ENCODE data around the gene PHACTR3.

PHACTR3 gene

DNA sequence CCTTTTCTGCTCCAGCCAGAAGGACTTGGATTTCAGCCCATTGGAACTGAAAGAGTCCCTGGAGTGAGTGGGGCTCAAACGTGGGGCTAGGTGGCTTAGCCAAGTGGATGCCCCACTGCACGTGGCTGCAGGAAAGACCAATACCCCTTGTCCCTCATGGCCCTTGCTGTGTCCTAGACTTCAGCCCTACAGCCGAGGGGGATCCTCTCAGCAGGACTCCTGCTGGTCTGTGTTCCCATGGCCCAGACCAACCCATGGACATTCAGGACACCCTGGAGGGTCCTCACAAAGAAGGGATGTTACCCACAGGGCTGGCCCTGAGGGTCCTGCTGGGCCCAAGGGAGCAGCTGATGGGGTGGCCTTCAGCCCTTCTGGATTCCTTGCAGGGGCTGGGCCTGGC lies 30.0 kb upstream of the PHACTR3 start:
- DNase-seq: no peak

DNA sequence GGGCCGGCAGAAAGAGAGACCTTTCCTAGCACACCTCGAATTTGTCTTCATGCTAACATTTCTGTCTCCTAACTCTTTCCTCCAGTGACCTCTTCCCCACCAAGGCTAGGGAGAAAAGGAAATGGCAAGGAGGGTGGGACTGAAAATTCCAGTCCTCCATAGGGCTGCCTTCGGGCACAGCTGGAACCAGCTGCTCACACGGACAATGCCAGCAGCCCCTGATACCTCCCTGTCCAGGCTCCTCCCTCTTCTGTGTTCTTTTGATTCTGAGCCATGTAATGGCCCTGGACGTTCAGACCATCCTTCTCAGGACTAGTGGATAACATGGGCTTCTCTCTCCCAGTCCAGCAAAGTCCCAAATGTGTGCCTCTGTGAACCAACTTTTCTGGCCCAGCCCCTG lies 29.1 kb upstream of the PHACTR3 start:
- DNase-seq: no peak

DNA sequence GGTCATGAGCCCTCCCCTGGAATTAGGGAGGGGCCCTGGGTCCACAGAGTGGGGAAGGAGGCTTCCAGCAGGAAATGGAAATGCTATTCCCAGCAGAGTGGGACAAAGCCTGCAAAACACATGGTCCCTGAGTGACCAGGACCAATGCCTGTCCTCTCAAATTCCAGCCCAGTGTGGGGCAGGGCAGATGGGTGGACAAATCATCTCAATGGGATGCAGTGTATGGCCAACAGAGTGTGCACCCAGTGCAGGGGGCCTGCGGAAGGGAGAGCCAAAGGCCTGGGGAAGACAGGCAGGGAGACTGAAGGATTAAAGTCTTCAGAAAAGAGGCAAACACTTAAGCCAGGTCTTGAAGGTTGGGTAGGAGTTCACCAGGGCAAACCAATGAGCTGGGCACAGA lies 28.7 kb upstream of the PHACTR3 start:
- no peak for DNase-seq

DNA sequence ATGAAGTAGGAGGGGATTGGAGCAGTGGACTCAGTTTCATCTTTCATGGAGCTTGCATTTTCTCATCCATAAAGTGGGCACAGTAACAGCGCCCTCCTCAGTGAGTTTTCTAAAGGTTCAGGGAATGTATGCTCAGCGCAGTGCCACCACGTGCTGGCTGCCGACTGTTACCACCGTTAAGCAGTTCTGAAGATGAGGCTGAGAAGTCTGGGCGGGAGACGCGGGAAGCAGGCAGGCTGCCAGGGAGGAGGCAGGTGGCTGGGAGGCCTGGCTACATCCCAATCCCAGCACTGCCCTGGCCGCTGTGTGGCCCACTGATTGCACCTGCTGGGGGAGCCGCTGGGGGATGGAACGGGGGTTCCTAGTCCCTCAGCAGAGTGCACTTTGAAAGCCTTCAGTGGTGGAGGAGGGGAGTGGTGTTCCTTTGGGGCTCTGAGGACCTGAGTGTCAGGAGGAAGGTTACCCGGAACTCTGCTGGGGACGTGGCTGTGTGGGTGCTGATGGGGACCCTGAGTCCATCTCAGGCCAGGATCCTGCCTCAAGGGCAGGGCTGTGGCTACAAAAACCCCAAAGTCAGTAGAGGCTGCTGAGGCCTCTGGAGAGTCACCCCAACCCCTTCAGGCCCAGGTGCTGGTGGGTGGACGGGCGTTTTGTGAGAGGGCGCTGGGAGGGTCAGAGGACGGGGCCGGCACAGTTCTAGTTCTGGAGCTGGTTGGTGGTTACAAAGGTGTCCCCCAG lies 28.0 kb upstream of the PHACTR3 start:
- DNase-seq: no peak

DNA sequence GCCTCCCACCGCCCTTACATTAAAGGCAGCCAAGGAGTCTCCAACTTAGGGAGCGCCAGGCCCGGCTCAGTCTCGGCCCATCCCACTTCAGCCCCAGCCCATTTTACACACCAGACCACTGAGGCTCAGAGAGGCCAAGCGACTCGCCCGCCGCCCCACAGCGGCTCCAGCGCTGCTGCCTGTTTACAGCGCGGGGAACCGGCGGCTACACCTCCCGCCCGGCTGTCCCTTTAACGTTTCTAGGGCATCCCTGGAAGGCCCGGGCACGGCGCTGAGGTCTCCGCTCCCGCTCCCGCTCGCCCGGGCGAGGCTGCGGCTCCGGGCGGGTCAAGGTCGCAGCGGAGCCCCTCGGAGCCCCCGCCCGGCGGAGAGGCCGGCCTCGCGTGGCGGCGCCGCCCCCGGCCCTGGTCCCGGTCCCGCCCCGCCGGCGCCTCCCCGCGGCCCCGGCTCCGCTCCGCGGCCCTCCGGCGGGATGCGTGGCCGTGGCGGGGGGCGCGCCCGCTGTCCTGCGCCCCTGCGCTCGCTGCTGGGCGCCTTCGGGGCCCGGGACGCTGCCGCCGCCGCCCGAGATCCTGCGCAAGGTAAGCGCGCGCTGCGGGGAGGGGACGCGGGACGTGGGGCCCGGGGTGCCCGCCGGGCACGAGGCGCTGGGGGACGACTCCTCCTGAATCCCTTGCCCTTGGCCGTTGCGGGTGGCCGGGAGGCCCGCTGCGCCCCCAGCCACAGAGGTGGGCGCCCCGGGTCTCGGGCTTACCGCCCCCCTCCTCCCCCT lies 27.1 kb upstream of the PHACTR3 start:
- DNase-seq: no peak

DNA sequence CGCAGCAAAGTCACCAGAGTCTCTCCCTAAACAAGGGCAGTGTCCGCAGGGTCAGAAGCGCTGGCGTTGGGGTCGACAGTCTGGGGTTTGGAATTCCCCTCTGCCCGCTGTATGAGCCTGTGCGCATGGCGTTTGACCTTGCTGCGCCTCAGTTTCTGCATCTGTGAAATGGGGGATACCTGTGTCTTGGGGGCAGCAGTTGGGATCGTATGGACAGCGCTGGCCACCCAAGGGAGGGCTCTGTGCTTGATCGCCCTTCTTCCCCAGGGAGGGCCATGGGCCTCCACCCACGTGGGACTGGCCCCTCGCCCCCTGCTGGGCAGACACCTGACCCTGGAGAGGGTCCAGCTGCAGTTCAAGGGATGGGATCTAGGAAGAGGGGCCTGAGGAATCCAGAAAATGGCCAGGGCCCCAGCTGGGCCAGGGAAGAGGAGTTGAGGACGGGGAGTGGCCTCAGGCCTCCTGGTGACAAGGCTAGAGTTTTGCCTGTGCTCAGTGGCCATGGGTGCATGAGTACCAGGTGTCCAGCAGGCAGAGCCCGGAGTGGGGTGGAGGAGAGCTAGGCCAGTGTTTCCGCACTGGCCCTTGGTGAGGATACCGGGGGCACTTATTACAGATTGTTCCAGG lies 26.4 kb upstream of the PHACTR3 start:
- DNase-seq: no peak

DNA sequence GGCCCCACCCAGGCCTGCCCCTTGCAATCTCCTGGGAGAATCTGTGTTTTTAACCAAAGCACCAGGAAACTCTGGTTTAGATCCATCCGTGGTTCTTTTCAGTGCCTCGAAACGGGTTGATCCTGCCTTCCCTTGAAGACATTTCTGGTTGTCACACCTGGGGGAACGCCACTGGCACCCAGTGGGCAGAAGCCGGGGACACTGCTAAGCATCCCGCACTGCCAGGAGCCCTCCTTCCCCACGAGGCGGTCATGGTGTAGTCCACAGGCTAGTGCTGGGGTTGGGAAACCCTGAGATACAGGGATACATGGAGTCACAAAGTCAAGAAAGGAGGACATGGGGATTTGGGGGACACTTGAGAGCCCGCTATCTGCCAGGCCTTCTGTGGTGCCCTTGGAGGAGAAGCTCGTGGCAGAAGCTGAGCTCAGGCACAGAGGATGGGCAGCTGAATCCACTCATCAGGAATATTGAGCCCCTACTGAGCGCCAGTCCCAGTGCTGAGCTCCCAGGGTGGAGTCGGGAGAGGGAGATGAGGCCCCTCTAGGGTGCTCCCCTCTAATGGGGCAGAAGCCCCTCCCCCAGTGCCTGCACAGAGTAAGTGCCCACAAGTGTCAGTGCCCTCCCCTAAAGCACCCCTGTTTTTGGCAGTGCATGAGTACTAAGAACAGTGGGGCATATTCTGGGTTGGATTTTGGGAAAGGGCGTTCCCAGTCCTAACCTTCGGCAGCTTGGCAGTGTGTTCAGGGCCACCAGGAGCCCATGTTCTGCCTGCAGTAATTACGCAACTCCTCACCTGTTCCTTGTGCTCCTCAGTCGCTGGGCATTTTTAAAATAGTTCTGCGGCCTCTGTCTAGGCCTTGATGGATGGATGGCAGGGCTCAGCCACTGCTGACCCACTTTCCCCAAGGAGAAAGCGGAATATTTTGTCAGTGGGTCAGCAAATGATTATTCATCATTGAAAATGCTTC lies 25.6 kb upstream of the PHACTR3 start:
- no peak for DNase-seq

DNA sequence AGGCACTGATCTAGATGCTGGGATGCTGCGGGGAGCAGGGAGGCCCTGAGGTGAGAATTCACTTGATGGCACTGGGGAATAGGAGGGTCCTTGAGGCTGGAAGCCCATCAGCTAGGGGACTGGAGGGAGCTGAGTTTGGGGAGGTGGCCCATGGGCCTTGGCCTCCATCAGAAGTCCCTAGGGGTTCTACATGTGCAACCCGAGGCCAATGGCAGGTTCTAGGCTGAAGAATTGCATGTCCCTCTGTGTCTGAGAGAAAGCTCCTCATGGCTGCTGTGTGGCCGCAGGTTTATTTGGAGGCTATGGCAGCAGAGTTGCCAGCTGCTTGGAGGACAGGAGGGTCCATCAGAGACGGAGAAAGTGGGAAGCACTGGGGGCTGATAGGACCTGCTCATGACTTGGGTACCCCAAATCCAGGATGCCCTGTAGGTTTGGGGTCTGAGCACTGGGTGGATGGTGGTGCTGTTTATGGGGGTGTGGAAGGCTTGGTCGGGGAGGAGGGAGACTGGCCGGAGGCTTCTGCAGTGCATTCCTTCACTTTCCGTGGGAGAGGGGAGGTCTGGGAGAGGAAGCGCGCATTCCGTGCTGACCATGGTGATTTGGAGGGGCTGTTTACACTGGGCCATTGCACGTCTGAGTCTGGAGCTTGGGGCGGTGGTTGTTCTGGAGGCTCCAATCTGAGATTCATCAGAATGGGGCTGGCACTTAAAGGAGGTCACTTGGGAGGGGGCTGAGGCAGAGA lies 24.8 kb upstream of the PHACTR3 start:
- DNase-seq: no peak

DNA sequence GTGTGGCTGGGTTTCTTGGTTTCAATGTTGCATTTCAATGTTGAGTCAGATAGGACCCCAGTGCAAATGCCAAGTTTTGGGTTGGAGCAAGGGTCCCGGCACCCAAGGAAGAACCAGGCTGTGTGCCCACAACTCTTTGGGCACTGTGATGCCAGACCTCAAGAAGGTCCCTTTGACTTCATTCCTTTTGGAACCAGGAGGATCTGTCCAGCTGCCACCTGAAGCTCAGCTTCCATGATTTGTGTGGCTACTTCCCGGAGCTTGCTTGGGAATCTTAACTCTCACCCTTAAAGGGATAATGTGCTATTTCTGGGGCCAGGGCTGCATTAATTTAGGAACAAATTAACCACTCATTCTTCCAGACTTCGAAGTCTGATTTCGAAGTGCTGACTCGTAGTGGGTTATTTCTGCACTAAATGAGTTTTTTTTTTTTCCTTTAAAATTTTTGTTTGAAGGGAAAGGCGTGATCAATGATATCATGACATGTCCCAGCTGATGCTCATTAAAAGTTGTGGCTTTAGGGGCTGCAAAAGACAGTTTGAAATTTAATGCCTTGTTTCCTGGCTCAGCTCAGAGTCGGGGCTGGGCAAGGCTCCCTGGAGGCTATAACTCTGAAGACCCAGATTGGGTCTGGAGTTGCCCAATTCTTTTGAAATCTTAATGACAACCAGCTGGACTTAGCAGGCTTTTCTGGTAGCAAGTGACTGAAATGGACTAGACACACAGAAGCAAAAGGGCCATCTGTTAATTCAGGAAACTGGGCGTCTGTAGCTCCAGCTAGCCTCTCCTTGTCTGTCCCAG lies 24.0 kb upstream of the PHACTR3 start:
- no peak for DNase-seq

DNA sequence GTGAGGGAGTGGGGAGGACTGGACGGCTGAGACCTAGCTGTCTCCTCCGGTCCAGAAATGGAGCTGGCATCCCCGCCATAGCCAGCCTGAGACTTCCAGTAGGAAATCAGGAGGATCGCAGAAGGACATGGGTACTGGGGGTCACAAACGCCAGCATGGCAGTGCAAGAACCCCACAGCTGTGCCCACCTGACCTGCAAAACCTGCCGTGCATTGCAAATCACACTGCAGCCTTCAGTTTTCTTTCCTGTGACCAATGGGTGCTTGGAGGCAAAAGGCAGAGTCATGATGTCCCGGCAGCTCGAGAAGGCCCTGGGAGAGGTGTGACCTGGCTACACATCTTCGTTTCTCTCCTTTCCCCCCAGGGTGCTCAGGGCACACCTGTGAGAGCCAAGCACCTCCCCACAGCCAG lies 23.3 kb upstream of the PHACTR3 start:
- DNase-seq: no peak

DNA sequence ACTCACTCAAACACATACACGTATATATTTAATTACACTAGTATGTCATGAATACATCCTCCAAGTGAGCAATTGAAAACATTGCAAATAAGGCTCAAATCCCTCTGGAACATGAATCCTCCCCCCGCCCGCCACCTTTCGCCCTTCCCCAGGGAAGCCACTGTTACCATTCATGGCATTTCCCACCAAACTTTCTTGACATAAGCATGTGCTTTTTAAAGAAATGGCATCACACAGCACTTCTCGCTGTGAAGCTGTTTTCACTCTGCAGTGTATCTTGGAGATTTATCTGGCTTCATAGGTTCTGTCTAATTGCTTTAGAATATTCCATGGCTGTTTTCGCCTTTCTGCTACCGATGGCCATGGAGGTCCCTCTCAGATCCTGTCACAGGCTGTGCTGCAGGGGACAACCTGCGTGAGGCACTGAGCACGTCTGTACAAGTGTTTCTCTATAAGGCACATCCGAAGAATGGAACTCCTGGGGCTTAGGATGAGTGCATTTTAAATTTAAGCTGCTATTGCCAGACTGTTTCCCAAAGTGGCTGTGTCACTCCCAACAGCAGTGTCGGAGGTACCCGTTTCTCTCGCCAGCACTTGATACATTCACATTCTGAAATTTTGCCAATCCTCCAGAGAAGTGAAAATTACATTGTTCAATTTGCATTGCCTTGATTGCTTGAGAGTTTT lies 22.2 kb upstream of the PHACTR3 start:
- no peak for DNase-seq

DNA sequence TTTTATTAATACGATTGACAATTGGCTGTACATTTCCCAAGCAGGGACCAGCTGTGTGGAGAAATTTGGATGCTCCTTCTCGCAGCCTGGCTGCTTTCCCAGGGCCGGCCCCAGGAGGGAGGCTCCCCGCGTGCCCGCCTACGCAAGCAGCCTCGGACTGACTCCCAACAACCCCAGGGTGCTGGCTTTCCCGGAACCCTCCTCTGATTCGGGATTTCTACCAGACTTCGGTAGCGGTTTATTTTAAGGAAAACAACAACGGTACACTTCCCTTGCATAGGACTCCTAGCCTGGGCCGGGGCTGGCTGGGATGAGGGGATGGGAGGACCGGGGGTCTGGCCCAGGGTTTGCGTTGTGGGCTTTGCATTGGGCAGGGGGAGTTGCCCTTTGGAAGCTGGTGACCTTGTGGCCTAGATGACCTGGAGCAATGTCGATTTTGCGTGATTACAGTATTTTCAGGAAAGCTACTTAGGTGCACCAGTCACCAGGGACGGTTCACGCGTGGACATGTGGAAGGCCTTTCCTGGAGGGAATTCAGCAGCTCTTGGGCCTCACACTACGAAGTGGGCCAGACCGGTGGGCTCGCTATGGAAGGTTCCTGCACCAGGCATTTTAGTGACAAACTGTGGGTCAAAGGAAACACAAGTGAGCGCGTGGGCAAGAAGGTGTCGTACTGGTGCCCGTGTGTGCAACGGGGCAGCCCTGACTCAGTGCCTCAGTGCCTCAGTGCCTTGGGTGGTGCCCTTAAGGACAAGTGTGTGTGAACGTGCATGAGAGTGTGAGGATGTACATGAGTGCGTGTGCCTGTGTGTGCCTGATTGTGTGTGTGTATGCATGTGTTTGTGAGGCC lies 20.7 kb upstream of the PHACTR3 start:
- DNase-seq: no peak

DNA sequence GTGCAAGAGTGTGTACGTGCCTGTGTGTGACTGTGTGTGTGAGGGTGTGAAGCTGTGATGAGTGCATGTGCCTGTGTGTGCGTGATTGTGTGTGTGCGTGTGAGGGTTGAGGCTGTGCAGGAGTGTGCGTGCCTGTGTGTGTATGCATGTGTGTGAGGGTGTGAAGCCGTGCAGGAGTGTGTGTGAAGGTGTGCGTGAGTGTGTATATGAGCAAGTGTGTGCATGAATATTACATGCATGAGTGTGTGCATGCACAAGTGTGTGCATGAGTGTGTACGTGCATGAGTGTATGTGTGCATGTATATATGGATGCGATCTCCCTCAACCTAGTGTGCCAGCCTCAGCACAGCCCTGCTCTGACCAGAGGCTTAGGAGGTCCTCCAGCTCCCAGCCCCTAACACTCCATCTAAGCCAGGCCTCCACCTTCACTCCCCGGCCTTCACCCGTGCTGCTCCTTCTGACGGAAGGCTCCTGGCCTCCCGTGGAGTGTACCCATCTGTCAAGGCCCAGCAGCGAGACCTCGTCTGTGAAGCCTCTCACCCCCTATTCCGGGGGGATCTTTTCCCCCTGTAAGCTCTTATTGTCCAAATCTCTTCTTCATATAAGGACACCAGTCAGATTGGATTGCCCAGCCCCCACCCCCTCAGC lies 19.9 kb upstream of the PHACTR3 start:
- DNase-seq: no peak

DNA sequence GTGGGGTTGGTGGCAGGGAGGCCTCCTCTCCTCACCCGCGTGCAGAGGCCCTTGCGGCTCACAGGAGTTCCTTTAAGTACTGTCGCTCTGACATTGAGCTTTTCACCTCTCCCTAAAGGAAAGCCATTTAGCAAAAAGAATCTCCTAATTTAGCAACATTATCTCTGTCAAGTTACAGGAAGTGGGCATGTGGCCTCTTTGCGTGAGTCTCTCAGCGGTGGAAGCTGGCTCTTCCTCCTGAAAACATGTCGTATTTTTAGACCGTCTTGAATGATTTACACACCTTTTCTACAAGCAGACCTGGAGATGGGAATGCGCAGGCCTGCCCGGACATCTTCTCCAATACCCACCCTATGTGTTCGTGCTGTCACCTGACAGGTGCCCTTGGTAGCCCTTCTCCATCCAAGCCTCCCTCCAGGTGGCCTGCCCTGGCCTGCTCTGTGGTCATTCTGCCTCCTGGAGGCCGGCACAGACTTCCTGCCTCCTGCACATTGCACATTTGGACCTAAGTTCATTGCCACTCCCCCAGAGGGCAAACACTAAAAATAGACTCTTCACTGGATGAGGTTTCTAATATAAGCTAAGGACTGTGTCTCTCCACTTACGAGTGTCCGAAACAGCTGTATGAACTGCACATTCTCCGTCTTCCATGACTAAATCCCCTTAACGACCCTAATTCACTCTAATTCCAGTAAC lies 18.5 kb upstream of the PHACTR3 start:
- DNase-seq: no peak

DNA sequence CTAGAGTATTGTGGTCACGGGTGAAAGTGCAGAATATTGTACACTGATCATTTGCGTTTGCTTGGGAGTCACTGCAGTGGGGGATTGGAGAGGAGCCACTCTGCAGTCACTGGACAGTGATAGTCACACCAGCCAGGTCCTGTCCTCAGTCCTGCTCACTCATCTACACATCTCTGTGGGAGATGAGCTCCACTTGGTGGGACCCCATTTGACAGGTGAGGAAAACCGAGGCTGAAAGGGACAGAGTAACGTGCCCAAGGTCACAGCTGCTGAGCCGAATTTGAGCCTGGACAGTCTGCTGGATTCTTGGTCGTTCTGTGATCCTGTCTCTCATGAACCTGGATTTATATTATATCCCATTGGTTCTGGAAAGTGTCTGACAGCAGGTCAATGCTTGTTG lies 17.7 kb upstream of the PHACTR3 start:
- no peak for DNase-seq

DNA sequence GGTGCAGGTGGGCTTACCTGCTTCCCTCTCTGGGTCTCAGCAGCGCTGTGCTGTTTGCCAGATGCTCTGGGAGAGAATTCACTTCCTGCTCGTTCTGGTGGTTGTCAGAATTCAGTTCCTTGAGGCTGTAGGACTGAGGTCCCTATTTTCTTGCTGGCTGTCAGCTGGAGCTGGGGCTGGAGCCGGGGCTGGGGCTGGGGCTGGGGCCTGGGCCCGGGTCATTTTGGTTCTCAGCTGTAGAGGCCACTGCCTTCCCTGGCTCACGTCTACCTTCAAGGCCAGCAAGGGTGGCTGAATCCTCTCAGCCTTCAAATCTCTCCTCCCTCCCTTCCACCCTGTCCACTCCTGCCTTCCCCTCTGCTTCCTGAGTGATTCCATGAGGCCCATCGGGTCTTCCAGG lies 16.8 kb upstream of the PHACTR3 start:
- no peak for DNase-seq

DNA sequence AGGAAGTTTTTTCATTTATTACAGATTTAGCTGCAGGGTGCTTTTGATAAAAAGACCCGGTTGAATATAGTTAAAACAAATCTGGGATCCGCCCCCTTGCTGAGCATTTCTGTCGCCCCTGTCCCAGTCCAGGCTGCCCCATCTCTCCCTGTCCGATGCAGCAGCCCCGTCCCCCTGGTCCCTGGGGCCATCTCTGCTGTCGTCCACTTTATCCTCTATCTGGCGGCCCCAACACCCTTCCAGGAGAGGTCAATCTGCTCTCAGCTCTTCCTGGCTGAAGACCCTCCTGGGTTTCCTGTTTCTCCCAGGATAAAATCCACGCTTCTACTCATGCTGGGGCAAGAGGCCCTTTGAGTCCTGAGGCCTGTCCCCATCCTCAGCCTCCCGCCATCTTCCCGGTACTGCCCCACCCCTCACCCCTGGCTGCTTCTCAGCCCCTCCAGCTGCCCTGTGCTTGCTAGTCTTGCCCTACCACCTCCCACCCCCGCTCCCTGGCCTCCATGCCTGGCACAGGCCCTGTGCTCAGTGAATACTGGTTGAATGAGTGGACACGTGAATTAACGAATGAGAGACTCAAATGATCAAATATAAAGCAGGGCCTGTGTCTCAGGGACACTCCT lies 16.0 kb upstream of the PHACTR3 start:
- no peak for DNase-seq

DNA sequence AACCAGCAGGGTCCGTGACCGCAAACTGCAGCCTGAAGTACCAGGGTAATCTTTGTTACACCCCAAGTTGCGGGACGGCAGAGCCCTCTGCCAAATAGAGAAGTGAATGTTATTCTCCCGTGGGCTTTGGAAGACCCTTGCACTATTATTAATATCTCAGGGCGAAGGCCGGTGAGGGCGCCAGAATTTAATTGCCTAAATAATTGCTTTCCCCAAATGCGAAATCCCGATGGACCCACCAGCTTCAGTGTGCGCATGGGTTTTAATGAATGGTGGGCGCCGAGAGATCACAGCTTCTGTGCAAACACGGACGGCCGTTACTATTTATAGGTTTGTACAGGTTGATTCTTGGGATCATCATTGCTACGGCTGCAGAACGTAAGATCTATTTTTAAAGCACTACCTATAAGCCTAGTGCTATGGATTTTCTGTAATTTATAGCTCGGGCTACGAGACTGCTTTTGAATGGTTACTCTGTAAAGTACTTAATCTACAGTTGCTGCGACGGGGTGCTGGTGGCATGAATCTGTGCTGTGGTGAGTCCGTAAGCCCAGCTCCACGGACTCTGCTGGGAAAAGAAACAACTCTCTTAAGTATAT lies 15.2 kb upstream of the PHACTR3 start:
- DNase-seq: no peak
